Pancreas (tissue), 10 donors: ENCODE measurements around the gene CEP131. TPM values are rescaled to one million over a fixed set of nuclear protein-coding genes. Genes with fewer than 3 reads are reported as not detected.

Experiments
- ATAC-seq, 4 donors: fragments of 200-7000 bp; cut with Tn5 transposase; one replicate each; pipeline versions ENCODE4 v1.8.0 to v1.9.1; 2020; ENCODE audit warnings: mild to moderate bottlenecking in 4 of 4, moderate library complexity in 4 of 4
- DNase-seq, 6 donors: peaks; one replicate each; pipeline ENCODE4 v3.0.0-alpha.2; 2020
- FAIRE-seq: peaks from 2 replicates; lab custom pipeline; 2012; peaks lifted over from hg19 to GRCh38; lab: Jason Lieb, UNC
- H3K27ac ChIP-seq, 4 donors: fragments of 200-600 bp; sonication (generic); 1 replicate in 3 of 4; 2 replicates in 1 of 4; pipeline versions ENCODE4 v1.5.0 to v1.8.0; 2020
- H3K27me3 ChIP-seq, 4 donors: fragments of 200-600 bp; one replicate each; pipeline ENCODE4 v1.8.0; 2021
- H3K36me3 ChIP-seq, 3 donors: fragments of 200-600 bp; sonication (generic) in 1 of 3; one replicate each; pipeline versions ENCODE4 v1.5.0 to v1.8.0; 2020 to 2021
- H3K4me1 ChIP-seq, 3 donors: fragments of 200-600 bp; one replicate each; pipeline ENCODE4 v1.8.0; 2021
- H3K4me3 ChIP-seq, 4 donors: fragments of 200-600 bp; sonication (generic) in 2 of 4; one replicate each; pipeline versions ENCODE4 v1.5.0 to v1.8.0; 2020 to 2021
- H3K9me3 ChIP-seq, 4 donors: fragments of 200-600 bp; one replicate each; pipeline ENCODE4 v1.8.0; 2021
- CTCF ChIP-seq, 4 donors: fragments of 200-600 bp; sonication (generic) in 3 of 4; IDR thresholded peaks; one replicate each; pipeline versions ENCODE4 v1.5.0 to v1.8.0; 2021; ENCODE audit warnings: antibody characterized with exemption in 4 of 4
- WGBS, 2 donors: extraction: QIAGEN DNeasy Blood & Tissue Kit; methylation state at CpG; one replicate each; pipeline ENCODE4 v1.1.7; 2013; 5-methylcytosine and 5-hydroxymethylcytosine counted together
- intact Hi-C, 3 donors: fragments of 100-400 bp; cut with DNase I; formaldehyde crosslinking; loops; one replicate each; pipeline versions ENCODE4 v1.11.1 to v1.14.2; 2022
- polyA plus RNA-seq, 2 donors: library from polyadenylated mRNA; stranded (reverse); fragments of 200-250 nt; gene quantifications; one replicate each; pipeline ENCODE4 v1.2.3, GENCODE V29; 2013
- total RNA-seq, 6 donors: library from RNA; stranded (reverse); fragmentation: NEBNext Ultra II Directional in 4 of 6; extraction: Animal tissue kit (Norgen Biotek cat#: 25700) in 4 of 6; gene quantifications; one replicate each; pipeline versions ENCODE4 v1.2.1 to v1.2.4, GENCODE V29; 2021 to 2023
- donor health status: healthy with polysubstance abuse.
- donor health status: DM: no; HTN: no; CAD: no; lungs with moderate emphysema.
- donor health status: DM: no; HTN: no; CAD: no.
- donor health status: control.
- donor health status: control.
- donor health status: Bipolar disorder and iron deficiency.
- donor health status: DM: yes; HTN: yes; CAD: no.
- donor health status: DM: no; HTN: no; CAD: no.
- donor health status: DM: no; HTN: no; CAD: no.
- donor health status: DM: yes; HTN: yes; CAD: no.

Gene CEP131
- total and polyA plus RNA-seq, 8 donors = 3.4 to 22.8 (median 4.6) TPM

GRCh38 chr17:81244358-81245023, 21.7 kb upstream of the CEP131 start:
- Histone ChIP-seq H3K36me3 (peaks cover 0 to 1% (median 0%) of the 10 kb centered on the region in 3 donors), H3K9me3 (no peaks in the 10 kb centered on the region), H3K4me3 (no peak overlapping the region), H3K4me1 (peaks cover 0 to 7% (median 0%) of the 10 kb centered on the region in 3 donors), H3K27ac (no peak overlapping the region), H3K27me3 (no peaks in the 10 kb centered on the region)
- no peak for ATAC-seq
- 86 to 87% methylated on average over 24 of the region's 24 CpGs for WGBS, 2 donors
- peak in 3 of 6 donors; percentile 36 to 74 (median 57) for DNase-seq
- intact Hi-C loops = loop anchor here in 1 of 3 donors (5.0 kb wide), 1 partner anchor 298 kb away; no protein-coding TSS in a partner anchor
- FAIRE-seq = no peak
- no peak for TF ChIP-seq CTCF (IDR thresholded peaks at IDR 0.05)

GRCh38 chr17:81243333-81243664, 20.5 kb upstream of the CEP131 start:
- no peak for ATAC-seq
- Histone ChIP-seq H3K27ac (no peak overlapping the region), H3K4me1 (peaks cover 0 to 7% (median 0%) of the 10 kb centered on the region in 3 donors), H3K27me3 (no peaks in the 10 kb centered on the region), H3K36me3 (no peaks in the 10 kb centered on the region), H3K4me3 (no peak overlapping the region), H3K9me3 (no peaks in the 10 kb centered on the region)
- WGBS, 2 donors = 81 to 88% methylated on average over 10 of the region's 10 CpGs
- no peak for TF ChIP-seq CTCF (IDR thresholded peaks at IDR 0.05)
- FAIRE-seq = no peak
- peak in 1 of 6 donors; percentile 66 for DNase-seq
- intact Hi-C loops = no loop called here

- Histone ChIP-seq H3K27ac (no peak overlapping the region), H3K4me1 (peaks cover 0 to 8% (median 3%) of the 10 kb centered on the region in 3 donors), H3K27me3 (no peaks in the 10 kb centered on the region), H3K4me3 (no peak overlapping the region), H3K9me3 (no peaks in the 10 kb centered on the region), H3K36me3 (no peaks in the 10 kb centered on the region)
- 67 to 80% methylated on average over 31 to 33 of the region's 33 CpGs for WGBS, 2 donors
- peak in 2 of 6 donors; percentile 38 to 74 for DNase-seq
- intact Hi-C loops = no loop called here
- TF ChIP-seq CTCF (IDR thresholded peaks at IDR 0.05) = no peak
- no peak for FAIRE-seq
- ATAC-seq = no peak
Measured at GRCh38 chr17:81242421-81243332, 19.9 kb upstream of the CEP131 start.

- DNase-seq = peak in 4 of 6 donors; percentile 43 to 83 (median 73)
- no peak for FAIRE-seq
- Histone ChIP-seq H3K27me3 (no peaks in the 10 kb centered on the region), H3K4me3 (no peak overlapping the region), H3K9me3 (no peaks in the 10 kb centered on the region), H3K4me1 (peaks cover 0 to 10% (median 7%) of the 10 kb centered on the region in 3 donors), H3K27ac (no peak overlapping the region), H3K36me3 (no peaks in the 10 kb centered on the region)
- peak; percentile 44 to 57 (median 50) for TF ChIP-seq CTCF (IDR thresholded peaks at IDR 0.05)
- intact Hi-C loops = no loop called here
- ATAC-seq = peak in 1 of 4 donors; percentile 13
- WGBS, 2 donors = 43 to 49% methylated on average over 23 to 26 of the region's 26 CpGs
Measured at GRCh38 chr17:81241648-81242420, 19.1 kb upstream of the CEP131 start.
